D721Med (cell line): ENCODE data around the gene OR10H3.
"Not testable (repeated sequence)": the region's sequence is repeated elsewhere in the genome, so short reads cannot be mapped to it uniquely, and the experiment has no call there.

Experiments
- DNase-seq: peaks from one replicate; pipeline ENCODE4 v3.0.0; 2011; ENCODE audit warnings: low spot score; ENCODE audit not compliant: insufficient read length
- FAIRE-seq: peaks from 2 replicates; lab custom pipeline; 2011; peaks lifted over from hg19 to GRCh38; lab: Jason Lieb, UNC
- CTCF ChIP-seq: IDR thresholded peaks from 2 replicates; pipeline ENCODE4 v1.5.1; 2012; ENCODE audit warnings: mild to moderate bottlenecking, control low read depth; ENCODE audit not compliant: insufficient read depth; ENCODE audit errors: missing control alignments

OR10H3 gene

GRCh38 chr19:15748239-15748638 is 10.5 kb downstream of the OR10H3 start:
- FAIRE-seq: no peak
- no peak for DNase-seq

GRCh38 chr19:15758379-15758778 is 20.6 kb downstream of the OR10H3 start:
- no peak for DNase-seq
- FAIRE-seq: no peak
- no peak for TF ChIP-seq CTCF

More at GRCh38 chr19:15748239-15748638, 10.5 kb downstream of the OR10H3 start:
- TF ChIP-seq CTCF: no peak

GRCh38 chr19:15759962-15760565 is 22.3 kb downstream of the OR10H3 start:
- TF ChIP-seq CTCF: peak; percentile 3
- no peak for DNase-seq
- no peak for FAIRE-seq

GRCh38 chr19:15769586-15769985 is 31.8 kb downstream of the OR10H3 start:
- FAIRE-seq (no peak), DNase-seq (no peak)
- TF ChIP-seq CTCF: no peak

GRCh38 chr19:15774159-15774558 is 36.4 kb downstream of the OR10H3 start:
- FAIRE-seq, DNase-seq: not testable (repeated sequence)

GRCh38 chr19:15775249-15775648 is 37.5 kb downstream of the OR10H3 start:
- no peak for FAIRE-seq
- TF ChIP-seq CTCF: no peak
- DNase-seq: no peak

- no peak for TF ChIP-seq CTCF
- DNase-seq (no peak), FAIRE-seq (no peak)
Measured at GRCh38 chr19:15776264-15776663, 38.5 kb downstream of the OR10H3 start.
